Measurements from ENCODE around the gene HSPD1. TPM values are rescaled to one million over a fixed set of nuclear protein-coding genes. Genes with fewer than 3 reads are reported as not detected.
"Not testable (repeated sequence)": the region's sequence is repeated elsewhere in the genome, so short reads cannot be mapped to it uniquely, and the experiment has no call there.

HSPD1 gene
- total RNA-seq, 4 donors from 2014 or later: 138 to 643 (median 306) TPM

DNA sequence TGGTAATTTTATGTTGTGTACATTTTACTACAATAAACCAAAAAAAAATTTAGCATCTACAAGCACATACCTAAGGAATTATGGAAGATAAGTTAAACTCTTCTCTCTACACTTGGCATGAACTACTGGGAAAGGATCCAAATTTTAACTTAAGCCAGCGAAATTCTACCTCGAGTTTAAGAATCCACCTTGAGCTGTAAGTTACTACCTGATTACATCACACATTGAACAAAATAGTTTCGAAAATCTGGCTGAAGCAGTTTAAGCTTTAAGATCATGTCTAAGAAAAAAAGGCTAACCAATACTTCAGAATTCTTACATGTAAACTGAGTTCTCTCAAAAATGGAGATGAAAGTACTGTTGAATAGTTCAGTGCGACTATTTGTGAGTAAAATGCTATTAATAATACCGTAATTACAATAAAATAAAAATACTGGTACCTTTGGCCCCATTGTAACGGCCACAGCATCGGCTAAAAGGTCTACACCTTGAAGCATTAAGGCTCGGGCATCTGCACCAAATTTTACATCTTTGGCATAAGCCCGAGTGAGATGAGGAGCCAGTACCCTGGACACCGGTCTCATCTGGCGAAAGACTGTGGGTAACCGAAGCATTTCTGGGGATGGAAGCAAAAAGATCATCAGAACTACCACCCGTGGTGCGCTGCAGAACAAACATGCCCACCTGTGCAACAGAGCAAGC is 1.3 kb downstream of the HSPD1 start:
- DNase-seq (ENCODE audit: low spot score) (no peak), ATAC-seq (ENCODE audit: low FRiP score) (no peak)
- TF ChIP-seq, protein P1, sequence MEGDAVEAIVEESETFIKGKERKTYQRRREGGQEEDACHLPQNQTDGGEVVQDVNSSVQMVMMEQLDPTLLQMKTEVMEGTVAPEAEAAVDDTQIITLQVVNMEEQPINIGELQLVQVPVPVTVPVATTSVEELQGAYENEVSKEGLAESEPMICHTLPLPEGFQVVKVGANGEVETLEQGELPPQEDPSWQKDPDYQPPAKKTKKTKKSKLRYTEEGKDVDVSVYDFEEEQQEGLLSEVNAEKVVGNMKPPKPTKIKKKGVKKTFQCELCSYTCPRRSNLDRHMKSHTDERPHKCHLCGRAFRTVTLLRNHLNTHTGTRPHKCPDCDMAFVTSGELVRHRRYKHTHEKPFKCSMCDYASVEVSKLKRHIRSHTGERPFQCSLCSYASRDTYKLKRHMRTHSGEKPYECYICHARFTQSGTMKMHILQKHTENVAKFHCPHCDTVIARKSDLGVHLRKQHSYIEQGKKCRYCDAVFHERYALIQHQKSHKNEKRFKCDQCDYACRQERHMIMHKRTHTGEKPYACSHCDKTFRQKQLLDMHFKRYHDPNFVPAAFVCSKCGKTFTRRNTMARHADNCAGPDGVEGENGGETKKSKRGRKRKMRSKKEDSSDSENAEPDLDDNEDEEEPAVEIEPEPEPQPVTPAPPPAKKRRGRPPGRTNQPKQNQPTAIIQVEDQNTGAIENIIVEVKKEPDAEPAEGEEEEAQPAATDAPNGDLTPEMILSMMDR (IDR thresholded peaks at IDR 0.05): no peak

DNA sequence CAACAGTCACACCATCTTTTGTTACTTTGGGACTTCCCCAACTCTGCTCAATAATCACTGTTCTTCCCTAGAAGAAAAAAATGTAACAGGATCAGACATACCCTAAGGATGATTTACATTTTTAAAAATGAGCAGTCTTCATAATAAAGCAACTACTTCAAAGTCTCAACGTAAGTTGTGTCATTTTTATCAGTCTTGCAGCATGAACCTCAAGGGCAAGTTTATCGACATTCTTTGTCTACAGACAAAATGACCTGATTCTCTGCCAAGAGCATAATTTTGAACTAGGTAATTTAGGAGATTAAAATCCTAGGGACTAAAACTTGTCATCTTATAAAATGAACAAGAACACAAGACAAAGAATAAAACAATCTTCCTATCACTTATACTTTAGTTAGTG is 2.3 kb downstream of the HSPD1 start:
- no peak for ATAC-seq (ENCODE audit: low FRiP score)
- TF ChIP-seq, protein P1 (IDR thresholded peaks at IDR 0.05): no peak
- DNase-seq (ENCODE audit: low spot score): no peak

DNA sequence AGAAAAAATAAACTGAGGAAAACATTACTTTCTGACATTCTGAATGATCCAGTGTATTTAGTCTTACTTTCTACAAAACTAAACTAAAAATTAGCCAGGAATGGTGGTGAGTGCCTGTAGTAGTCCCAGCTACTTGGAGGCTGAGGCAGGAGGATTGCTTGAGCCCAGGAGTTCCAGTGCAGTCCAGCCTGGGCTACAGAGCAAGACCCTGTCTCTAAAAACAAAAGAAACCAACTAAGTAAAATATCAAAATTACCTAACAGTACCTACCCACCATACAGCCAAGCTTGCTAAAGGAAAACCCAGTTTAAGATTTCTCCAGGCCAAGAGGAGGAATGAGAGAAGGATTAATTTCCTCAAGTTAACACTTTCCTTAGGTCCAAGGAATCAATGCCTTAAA is 2.9 kb downstream of the HSPD1 start:
- TF ChIP-seq, protein P1 (IDR thresholded peaks at IDR 0.05): no peak
- ATAC-seq (ENCODE audit: low FRiP score): no peak

DNA sequence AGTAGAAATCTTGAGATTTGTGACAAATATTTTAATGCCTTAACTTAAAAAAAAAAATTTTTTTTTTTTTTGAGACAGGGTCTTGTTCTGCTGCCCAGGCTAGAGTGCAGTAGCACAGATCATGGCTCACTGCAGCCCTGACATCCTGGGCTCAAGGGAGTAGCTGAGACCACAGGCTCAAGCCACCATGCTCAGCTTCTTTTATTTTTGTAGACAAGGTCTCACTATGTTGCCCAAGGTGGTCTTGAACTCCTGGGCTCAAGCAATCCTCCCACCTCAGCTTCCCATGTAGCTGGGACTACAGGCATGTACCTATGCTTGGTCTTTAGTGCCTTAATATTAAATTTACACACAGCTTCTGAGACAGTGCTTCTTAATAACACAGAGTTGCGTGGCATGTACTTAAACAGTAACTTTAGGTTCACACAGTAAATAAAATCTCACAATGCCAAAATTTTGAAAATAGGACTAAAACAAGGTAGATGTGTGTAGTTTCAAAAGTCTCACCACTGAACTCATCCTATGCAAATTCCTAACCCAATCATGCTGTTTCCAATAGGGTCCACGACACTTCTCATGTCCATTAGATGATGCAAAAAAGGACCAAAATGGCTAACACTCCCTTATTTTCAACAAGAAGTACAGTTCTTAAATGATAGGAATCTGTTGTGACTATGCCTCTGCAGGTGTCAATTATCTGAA is 4.1 kb downstream of the HSPD1 start:
- TF ChIP-seq, protein P1 (IDR thresholded peaks at IDR 0.05): no peak
- ATAC-seq (ENCODE audit: low FRiP score): no peak
- no peak for DNase-seq (ENCODE audit: low spot score)

More for the DNA sequence above, 2.9 kb downstream of the HSPD1 start:
- no peak for DNase-seq (ENCODE audit: low spot score)

DNA sequence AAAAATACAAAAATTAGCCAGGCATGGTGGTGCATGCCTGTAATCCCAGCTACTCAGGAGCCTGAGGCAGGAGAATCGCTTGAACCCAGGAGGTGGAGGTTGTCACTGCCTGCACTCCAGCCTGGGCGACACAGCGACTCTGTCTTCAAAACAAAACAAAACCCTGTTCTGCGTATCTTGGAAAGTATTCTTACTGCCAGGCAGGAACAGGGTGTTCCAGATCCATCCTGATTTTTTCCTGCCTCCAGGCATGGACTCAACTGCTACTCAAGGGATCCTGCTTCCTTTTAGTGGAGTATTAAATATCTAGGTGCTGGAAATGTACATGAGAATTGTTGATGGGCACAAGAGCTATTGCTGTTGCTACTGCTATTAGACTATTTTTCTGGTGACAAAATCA is 12.3 kb downstream of the HSPD1 start:
- DNase-seq (ENCODE audit: low spot score) (no peak), ATAC-seq (ENCODE audit: low FRiP score) (no peak)
- TF ChIP-seq, protein P1 (IDR thresholded peaks at IDR 0.05): no peak

DNA sequence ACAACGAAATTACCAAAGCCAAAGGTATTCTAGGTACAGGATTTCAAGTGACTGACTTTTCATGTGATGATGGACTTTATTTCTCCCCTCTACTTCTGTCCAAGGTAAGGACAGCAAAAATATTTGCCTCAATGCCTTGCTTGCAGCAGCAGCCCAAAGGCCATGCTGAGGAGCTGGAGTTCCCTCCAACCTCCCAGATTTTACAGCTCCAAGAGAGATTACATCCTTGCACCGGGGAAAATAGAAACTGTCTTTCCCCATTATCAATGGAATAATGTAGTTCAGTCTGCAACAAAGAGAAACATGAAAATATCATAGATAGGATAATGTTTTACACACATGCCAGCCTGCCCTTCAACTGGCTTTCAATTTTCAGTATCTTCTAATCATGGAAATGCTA is 13.5 kb downstream of the HSPD1 start:
- DNase-seq (ENCODE audit: low spot score) (no peak), ATAC-seq (ENCODE audit: low FRiP score) (no peak)
- TF ChIP-seq, protein P1 (IDR thresholded peaks at IDR 0.05): no peak

DNA sequence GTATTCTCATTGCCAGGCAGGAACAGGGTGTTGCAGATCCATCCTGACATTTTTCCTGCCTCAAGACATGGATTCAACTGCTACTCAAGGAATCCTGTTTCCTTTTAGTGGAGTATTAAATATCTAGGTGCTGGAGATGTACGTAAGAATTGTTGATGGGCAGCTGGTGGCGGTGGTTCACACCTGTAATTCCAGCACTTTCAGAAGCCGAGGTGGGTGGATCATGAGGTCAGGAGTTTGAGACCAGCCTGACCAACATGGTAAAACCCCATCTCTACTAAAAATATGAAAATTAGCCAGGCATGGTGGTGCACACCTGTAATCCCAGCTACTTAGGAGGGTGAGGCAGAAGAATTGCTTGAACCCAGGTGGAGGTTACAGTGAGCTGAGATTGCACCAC is 15.4 kb downstream of the HSPD1 start:
- DNase-seq (ENCODE audit: low spot score); ATAC-seq (ENCODE audit: low FRiP score): not testable (repeated sequence)
